ENCODE data around the gene CDC42BPB. TPM values are rescaled to one million over a fixed set of nuclear protein-coding genes. Genes with fewer than 3 reads are reported as not detected.
A peak's percentile ranks its signal among the peaks of the same experiment; 100 is the strongest.

The CDC42BPB gene
- total RNA-seq, 1 donor from 2014 or later: 103 TPM

- no peak for TF ChIP-seq CTCF (IDR thresholded peaks at IDR 0.05; ENCODE audit: unreplicated experiment)
Observed at GRCh38 chr14:103061482-103061976, 4.2 kb upstream of the CDC42BPB start.

GRCh38 chr14:103059556-103059955 lies 2.2 kb upstream of the CDC42BPB start:
- H3K27me3 Mint-ChIP-seq (ENCODE audit: low read depth): no peaks in the 10 kb centered on the region
- H3K4me1 Mint-ChIP-seq: peaks cover 35% of the 10 kb centered on the region
- peak overlapping the region; percentile 78 for H3K4me3 Mint-ChIP-seq
- peaks cover 4% of the 10 kb centered on the region for H3K9me3 Mint-ChIP-seq
- H3K27ac Mint-ChIP-seq: no peak overlapping the region
- peaks cover 2% of the 10 kb centered on the region for H3K36me3 Mint-ChIP-seq
- TF ChIP-seq CTCF (IDR thresholded peaks at IDR 0.05; ENCODE audit: unreplicated experiment): no peak
- no peak for DNase-seq (ENCODE audit: low spot score in 2 of 2, unreplicated experiment in 2 of 2)

More at GRCh38 chr14:103061482-103061976, 4.2 kb upstream of the CDC42BPB start:
- Mint-ChIP-seq H3K36me3 (peaks cover 2% of the 10 kb centered on the region), H3K9me3 (peaks cover 4% of the 10 kb centered on the region), H3K4me1 (peaks cover 18% of the 10 kb centered on the region), H3K27me3 (ENCODE audit: low read depth) (no peaks in the 10 kb centered on the region), H3K4me3 (no peak overlapping the region), H3K27ac (no peak overlapping the region)
- no peak for DNase-seq (ENCODE audit: low spot score in 2 of 2, unreplicated experiment in 2 of 2)

GRCh38 chr14:103058164-103059055 lies 1.1 kb upstream of the CDC42BPB start:
- no peak for DNase-seq (ENCODE audit: low spot score in 2 of 2, unreplicated experiment in 2 of 2)
- H3K27me3 Mint-ChIP-seq (ENCODE audit: low read depth): no peaks in the 10 kb centered on the region
- peak overlapping the region; percentile 69 for H3K27ac Mint-ChIP-seq
- H3K4me3 Mint-ChIP-seq: peak overlapping the region; percentile 78
- TF ChIP-seq CTCF (IDR thresholded peaks at IDR 0.05; ENCODE audit: unreplicated experiment): no peak
- peaks cover 35% of the 10 kb centered on the region for H3K4me1 Mint-ChIP-seq
- no peaks in the 10 kb centered on the region for H3K36me3 Mint-ChIP-seq
- no peaks in the 10 kb centered on the region for H3K9me3 Mint-ChIP-seq

GRCh38 chr14:103057028-103057371 lies 349 bp downstream of the CDC42BPB start:
- H3K9me3 Mint-ChIP-seq: no peaks in the 10 kb centered on the region
- H3K36me3 Mint-ChIP-seq: no peaks in the 10 kb centered on the region
- DNase-seq (ENCODE audit: low spot score in 2 of 2, unreplicated experiment in 2 of 2): peak in 1 of 2 experiments; percentile 54
- peaks cover 35% of the 10 kb centered on the region for H3K4me1 Mint-ChIP-seq
- peak overlapping the region; percentile 84 for H3K4me3 Mint-ChIP-seq
- H3K27me3 Mint-ChIP-seq (ENCODE audit: low read depth): no peaks in the 10 kb centered on the region
- H3K27ac Mint-ChIP-seq: no peak overlapping the region
- no peak for TF ChIP-seq CTCF (IDR thresholded peaks at IDR 0.05; ENCODE audit: unreplicated experiment)

GRCh38 chr14:103056322-103057027 lies 874 bp downstream of the CDC42BPB start:
- DNase-seq (ENCODE audit: low spot score in 2 of 2, unreplicated experiment in 2 of 2): peak in 1 of 2 experiments; percentile 55
- H3K27ac Mint-ChIP-seq: peak overlapping the region; percentile 90

More at GRCh38 chr14:103056322-103057027, 874 bp downstream of the CDC42BPB start:
- Mint-ChIP-seq H3K4me3 (peak overlapping the region; percentile 84), H3K9me3 (no peaks in the 10 kb centered on the region), H3K4me1 (peaks cover 35% of the 10 kb centered on the region), H3K27me3 (ENCODE audit: low read depth) (no peaks in the 10 kb centered on the region), H3K36me3 (no peaks in the 10 kb centered on the region)
- TF ChIP-seq CTCF (IDR thresholded peaks at IDR 0.05; ENCODE audit: unreplicated experiment): no peak

Measured in mesothelial cell of epicardium (in vitro differentiated cells).